Activated CD4-positive, alpha-beta T cell treated with anti-CD3 and anti-CD28 coated beads, Interleukin-2, amount 50 U/mL, for 1 hour (primary cell): Measurements from ENCODE around the gene TMX2.

Experiments
- DNase-seq: peaks from one replicate; pipeline ENCODE4 v3.0.0-alpha.2; 2020

The TMX2 gene

GRCh38 chr11:57771365-57771764 lies 59.0 kb downstream of the TMX2 start:
- DNase-seq: no peak

GRCh38 chr11:57772562-57772961 lies 60.2 kb downstream of the TMX2 start:
- DNase-seq: no peak

GRCh38 chr11:57773026-57773598 lies 60.7 kb downstream of the TMX2 start:
- DNase-seq: no peak

GRCh38 chr11:57775491-57775890 lies 63.1 kb downstream of the TMX2 start:
- DNase-seq: no peak

- no peak for DNase-seq
Measured at GRCh38 chr11:57776031-57776521, 63.7 kb downstream of the TMX2 start.

- no peak for DNase-seq
Measured at GRCh38 chr11:57776577-57777210, 64.3 kb downstream of the TMX2 start.

- no peak for DNase-seq
Measured at GRCh38 chr11:57777969-57778317, 65.5 kb downstream of the TMX2 start.

- DNase-seq: no peak
Measured at GRCh38 chr11:57778318-57779037, 66.1 kb downstream of the TMX2 start.

GRCh38 chr11:57779276-57779675 lies 66.9 kb downstream of the TMX2 start:
- DNase-seq: no peak

GRCh38 chr11:57781529-57781943 lies 69.1 kb downstream of the TMX2 start:
- DNase-seq: no peak

GRCh38 chr11:57785072-57785471 lies 72.7 kb downstream of the TMX2 start:
- no peak for DNase-seq

GRCh38 chr11:57786436-57786835 lies 74.0 kb downstream of the TMX2 start:
- no peak for DNase-seq

GRCh38 chr11:57787006-57787604 lies 74.7 kb downstream of the TMX2 start:
- DNase-seq: no peak

- no peak for DNase-seq
Measured at GRCh38 chr11:57787920-57788702, 75.7 kb downstream of the TMX2 start.

- DNase-seq: no peak
Measured at GRCh38 chr11:57788703-57789088, 76.3 kb downstream of the TMX2 start.
